Globus pallidus (tissue), 1 donor: Measurements from ENCODE around the gene ALG5.

Experiments used
- DNase-seq: peaks from one replicate; pipeline ENCODE4 v3.0.0-alpha.2; 2015; ENCODE audit warnings: low spot score

ALG5 gene

DNA sequence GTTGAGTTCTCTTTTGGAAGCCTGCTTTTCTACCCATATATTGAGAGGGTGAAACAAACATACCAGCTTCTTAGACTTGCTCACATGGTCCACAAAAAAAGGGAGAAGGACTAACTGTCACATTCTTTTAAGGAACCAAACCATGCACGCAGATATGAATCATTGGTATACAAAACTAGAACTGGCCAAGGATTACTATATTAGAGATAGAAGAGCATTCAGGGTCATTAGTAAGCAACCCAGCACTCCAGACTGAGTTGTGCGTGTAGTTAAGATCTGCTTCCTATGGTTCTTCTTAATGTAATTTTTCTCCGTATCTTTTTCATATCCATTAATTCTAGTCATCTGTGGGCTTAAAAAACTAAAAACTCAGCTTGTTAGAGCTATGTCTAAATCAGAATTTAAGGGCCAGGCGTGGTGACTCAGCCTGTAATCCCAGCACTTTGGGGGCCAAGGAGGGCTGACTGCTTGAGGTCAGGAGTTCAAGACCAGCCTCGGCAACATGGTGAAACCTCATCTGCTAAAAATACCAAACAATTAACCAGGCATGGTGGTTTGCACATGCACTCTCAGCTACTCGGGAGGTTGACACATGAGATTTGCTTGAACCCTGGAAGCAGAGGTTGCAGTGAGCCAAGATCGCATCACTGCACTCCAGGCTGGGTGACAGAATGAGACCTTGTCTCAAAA is 19.6 kb downstream of the ALG5 start:
- DNase-seq: no peak

DNA sequence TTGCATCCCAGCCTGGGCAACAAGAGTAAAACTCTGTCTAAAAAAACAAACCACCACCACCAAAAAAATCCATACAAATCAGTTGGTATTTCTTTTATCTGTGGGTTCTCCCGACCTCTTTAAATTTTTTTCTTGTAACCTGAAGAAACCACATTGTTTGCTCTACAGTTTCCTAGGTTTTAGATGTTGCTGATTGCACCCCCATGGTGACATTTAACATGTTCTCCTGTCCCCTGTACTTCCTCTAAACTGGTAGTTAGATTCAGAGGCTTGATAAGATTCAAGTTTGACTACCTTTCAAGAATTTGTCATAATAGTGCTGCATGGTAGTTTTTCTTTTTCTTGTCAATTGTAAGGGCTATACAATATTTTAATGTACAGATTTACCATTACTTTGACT is 24.0 kb downstream of the ALG5 start:
- DNase-seq: no peak

DNA sequence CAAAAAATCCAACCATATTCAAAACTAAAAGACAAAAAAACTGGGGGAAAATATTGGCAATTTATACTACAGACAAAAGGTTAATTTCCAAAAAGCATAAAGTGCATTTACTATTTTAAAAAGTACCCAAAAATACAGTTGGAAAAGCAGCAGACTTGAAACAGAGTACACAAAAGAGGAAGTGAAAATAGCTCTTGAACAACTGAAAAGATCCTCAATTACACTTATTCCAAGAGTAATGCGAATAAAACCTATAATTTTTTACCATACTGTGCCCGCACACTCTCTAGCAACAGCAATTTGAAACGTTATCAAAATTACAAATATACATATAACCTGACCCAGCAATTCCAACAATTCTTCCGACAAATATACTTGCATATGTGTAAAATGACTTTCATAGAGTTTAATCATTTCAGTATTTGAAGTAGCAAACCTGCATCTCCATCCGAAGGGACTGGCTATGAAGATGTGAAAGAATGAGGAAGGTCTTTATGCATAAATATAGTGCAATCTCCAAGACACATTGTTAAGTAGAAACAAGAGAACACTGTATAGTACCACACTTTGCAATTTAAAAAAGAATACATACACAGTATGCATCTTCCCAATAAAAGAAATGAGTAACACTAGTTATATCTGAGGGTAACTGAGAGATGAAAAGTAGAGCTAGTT is 25.4 kb downstream of the ALG5 start:
- no peak for DNase-seq

DNA sequence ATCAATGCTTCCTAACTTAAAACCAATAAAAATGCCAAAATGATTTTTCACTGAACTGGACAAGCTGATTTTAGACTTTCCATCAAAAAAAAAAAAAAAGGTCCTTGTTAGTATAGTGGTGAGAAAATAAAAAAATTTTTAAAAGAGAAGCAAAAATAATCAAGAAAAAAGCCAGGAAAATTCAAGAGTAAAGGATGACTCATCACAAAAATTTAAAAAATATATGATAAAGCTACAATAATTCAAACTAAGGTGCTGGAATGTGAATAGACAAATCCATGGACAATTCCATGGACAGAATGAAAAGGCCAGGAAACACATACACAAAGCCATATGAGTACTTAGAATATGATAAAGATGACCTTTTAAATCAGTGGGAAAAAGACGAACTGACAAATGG is 26.1 kb downstream of the ALG5 start:
- DNase-seq: no peak

DNA sequence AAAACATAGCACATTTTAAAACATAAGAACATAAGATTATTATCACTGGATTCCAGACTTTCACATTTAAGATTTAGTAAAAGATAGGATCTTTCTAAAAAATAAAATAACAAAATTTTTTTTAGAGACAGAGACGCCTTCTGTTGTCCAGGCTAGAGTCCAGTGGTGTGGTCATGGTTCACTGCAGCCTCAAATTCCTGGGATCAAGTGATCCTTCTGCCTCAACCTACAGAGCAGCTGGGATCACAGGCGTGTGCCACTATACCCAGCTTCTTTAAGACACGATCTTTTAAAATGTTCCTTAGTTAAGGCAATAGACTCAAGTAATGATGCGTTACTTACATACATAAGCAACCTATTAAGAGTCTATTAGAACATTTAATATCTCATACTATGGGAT is 32.7 kb downstream of the ALG5 start:
- DNase-seq: no peak

DNA sequence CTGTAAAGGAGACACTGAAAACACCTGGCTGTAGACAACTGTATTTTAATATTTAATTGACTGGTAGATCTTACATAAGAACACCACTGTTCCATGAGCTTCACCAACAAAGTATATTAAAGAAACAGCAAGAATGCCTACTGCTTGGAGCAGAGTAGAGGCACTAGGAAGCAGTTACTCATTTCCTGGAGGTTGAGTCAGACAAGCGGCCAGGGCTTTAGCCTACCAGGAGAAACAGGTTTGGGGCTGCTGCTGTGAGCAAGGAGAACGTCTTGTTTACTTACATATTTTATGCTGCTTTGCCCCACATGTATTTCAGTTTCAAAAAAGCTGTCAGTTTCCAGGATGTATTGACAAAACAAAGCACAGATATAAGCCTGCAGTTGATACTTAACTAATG is 33.4 kb downstream of the ALG5 start:
- no peak for DNase-seq

DNA sequence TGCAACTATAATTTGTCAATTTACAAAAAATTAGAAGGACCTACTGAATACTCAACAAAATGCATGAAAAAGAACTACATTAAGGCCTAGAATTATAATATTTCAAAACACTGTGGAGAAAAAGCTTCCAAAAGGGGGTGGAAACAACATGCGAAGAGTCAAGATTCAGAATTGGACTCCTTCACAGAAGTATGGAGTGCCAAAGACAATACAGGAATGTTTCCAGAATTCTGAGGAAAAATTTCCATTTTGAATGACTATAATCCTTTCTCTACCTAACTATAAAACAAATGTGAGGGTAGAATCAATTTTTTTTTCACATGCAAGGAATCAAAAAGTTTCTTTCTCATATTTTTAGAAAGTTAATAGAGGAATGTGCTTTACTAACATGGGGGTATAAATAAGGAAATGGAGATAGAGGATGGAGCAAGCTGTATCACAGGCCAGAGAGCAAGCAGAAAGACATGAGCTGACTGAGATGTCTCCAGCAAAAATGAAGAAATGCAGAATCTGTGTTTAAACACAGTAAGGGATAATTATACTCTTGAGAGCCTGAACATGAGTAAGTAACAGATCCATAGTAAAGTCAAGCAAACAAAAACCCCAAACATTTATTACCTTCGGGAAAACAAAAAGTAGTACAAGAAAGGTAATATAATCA is 39.6 kb downstream of the ALG5 start:
- DNase-seq: no peak

DNA sequence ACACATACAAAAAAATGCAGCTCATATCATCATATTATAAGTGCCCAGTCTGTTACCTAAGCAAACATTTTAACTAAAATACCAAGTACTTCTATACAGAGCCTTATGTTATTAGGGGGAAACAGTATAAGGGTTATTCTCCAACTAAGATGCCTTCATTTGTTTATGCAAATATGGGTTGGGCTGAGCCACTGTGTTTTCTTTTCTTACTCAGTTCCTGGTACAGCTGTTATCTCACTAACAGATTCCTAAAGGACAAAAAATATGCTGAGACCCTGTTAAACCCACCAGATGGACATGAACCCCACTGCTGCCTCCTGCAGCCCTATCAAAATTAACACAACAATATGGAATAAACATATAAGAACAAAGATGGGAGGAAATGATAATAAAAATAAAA is 44.6 kb downstream of the ALG5 start:
- DNase-seq: no peak

DNA sequence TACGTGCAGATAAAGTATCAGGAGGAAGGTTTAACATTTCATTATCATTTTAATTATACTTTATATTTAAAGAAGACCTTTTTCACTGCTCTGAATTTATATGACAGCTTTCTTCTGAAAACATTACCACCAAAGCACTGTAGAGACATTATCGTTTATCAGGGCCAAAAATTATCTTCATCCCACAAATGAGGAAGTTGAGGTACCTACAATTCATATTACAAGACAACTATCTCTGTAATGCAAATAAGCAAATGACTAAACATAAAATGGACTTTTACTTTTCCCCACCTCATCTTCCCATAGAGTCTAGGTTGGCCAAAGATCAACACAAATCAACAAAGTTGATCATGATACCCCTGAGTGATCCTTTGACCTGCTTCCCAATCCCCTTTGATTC is 48.2 kb downstream of the ALG5 start:
- no peak for DNase-seq

DNA sequence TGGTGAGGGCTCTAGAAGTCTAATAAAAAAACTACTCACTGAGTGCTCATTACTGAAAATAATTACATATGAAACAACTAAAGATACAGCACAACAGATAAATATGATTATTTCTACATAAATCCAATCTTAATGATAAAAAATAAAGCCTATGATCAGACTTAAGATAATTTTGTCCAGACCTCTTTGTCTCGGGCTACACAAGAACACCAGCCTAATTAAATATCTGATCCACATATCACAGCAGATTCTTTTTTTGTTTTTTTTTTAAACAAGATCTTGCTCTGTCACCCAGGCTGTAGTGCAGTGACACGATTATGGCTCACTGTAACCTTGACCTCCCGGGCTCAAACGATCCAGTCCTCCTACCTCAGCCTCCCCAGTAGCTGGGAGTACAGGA is 48.8 kb downstream of the ALG5 start:
- DNase-seq: no peak

DNA sequence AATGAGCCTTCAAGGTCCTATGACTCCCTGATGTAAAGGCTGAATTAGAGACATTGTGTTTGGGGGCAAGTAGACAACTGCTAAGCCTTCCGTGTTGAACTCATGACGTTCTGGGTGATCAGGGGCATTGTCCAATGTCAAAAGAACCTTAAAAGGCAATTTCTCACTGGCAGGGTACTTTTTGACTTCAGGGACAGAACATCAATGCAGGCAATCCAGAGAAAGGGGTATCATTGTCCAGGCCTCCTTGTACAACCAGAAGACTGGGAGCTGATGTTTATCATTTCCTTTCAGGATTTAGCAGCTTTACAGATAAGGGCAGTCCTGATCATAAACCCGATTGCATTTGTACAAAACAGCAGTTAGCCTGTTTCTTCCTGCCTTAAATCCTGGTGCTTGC is 54.1 kb downstream of the ALG5 start:
- no peak for DNase-seq

DNA sequence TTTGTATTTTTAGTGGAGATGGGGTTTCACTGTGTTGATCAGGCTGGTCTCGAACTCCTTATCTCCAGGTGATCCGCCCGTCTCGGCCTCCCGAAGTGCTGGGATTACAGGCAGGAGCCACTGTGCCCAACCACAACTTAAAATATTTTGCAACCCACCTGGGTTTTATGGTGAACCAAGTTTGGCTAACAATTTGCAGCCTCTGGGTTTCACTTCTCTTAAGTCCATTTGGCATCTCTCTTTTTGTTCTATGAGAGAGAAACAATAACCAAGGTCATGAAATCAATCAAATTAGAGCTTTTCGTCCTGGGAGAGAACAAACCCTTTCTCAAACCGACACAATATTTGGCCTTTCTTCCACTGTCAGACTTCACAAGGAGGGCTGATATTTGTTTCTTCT is 73.5 kb downstream of the ALG5 start:
- DNase-seq: no peak

DNA sequence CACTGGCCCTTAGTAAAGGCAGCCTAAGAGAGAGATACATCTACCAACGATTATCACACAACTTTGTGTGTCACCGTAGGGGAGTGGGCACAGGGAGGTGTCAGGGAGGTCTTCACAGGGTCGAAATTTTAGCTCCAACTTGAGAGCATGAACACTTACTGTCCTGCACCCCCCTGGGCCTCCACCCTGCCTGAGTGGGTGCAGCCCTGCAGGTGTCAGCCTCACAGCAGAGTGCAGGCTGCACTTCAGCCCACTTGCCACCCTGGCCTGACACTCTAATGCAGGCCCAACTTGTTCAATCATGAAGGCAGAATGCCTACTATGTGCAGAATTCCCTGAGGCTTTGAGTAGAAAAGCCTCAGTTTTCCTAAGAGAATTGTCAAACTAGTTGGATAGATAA is 75.1 kb downstream of the ALG5 start:
- no peak for DNase-seq

DNA sequence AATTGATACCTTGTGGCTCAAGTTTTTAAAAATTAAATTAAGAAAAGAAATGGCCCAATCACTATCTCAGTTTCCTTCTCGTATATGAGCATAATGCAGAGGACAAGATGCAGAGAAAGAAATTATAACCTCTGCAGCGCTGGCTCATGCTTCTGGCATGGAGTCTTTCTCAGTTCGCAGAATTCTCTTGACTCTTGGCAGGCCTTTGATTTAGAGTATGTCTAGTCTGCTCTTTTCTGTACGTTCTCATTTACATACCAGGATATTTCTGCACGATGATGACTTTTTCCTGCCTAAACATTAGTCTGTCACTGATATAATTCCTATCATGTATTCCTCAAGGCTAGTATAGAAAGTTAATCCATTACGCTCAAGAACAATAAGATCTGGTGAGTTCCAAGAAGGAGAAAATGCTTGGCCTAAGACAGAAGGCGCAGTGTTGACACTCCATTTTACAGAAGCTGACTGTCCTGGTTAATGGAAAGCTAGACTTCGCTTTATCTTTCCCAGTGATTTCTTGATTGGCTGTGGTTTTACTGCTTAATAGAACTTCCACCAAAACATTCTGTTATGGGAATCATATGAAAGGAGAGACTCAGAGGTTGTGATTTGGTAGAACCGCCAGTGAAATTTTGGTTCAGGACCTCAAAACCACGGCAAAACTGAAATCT is 77.4 kb downstream of the ALG5 start:
- no peak for DNase-seq

DNA sequence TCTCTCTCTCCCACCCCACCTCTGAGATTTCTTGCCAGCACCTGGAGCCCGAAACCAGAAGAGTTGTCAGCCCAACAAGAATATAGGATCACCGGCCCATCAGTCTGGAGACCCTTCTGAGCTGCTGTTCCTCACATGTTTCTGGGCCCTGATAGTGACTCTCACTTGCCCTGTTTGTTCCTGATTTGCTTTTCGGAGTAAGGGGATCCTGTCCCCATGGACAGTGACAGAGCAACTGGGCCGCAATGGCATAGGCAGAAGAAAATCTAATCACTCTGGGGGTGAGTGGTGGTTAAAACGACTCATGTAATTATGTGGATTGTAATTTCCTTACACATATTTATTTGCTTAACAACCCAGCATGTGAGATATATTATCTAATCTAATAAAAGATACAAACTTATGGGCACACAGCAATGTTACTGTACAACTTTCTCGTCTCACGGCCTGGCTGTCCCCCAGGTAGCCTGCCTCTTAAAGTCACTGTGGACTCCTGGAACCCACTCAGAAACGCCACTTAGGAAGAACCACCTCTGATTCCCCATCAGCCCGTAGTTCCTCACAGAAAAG is 78.4 kb downstream of the ALG5 start:
- DNase-seq: no peak

DNA sequence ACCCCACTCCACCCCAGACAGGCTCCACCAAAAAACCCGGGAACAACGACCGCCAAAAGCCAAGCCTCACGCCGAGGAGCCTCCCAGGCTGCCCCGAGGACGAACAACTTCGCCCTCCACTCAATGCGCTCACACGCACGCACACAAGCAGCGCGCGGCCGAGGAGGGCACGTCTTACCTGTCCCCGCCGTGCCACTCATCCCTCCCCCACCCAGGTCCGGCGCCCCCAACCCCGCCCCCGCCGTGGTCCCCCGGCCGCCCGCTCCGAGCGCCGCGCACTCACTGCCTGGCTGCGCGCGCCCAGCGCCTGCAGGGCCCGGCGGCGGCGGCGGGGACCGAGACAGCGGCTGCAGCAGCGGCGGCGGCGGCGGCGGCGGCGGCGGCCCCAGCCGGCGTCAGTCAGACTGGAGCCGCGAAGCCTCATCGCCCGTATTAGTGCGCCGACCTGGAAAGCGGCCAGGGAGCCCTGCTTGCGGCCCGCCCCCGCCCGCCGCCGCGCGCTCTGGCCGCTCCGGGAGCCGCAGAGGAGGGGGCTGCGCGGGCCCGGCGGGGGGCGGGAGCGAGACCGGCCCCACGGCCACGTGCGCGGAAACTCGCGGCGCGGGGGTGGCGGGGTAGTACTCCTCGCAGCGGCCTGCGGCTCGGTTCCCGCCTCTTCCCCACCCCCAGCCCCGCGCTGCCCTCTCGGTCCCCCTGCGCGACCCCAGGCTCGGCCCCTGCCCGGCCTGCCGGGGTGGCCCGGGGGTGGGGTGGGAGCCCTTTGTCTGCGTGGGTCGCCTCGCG is 79.1 kb downstream of the ALG5 start, which contains the start of gene SMAD9:
Gene SMAD9, minus strand, starts transcription at position 406 of the 783 bp plus-strand sequence. CDS start 40,549 bp downstream, outside the sequence.
- DNase-seq: peak; percentile 47

DNA sequence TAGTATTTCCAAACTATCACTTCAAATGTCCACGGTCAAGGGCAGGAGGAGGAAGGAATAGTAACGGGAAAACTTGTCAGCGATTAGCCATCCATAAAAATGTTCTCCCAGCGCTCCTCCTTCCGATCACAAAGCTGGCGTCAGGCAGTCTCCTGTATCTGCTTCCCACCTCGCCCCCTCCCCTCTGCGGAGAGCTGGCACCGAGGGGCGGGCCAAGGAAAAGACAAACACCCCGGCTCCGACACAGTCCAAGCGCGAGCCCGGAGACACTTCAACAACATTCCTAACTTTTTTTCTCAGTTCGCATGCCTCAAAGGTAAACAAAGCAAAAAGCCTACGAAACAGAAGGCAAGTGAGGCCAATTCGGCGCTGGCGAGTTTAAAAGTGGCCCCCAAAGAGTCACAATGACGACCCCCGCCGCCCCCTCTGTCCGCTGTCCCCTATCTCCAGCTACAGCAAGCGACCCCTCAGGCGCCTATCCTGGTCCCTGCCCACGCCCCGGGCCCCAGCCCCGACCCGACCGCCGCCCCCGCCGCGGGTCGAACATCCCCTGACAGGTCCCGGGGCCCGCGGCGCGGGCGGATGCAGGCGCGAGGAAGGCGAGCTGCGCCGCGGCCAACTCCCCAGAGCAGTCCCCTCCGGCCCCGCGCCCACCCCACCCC is 79.8 kb downstream of the ALG5 start:
- no peak for DNase-seq

DNA sequence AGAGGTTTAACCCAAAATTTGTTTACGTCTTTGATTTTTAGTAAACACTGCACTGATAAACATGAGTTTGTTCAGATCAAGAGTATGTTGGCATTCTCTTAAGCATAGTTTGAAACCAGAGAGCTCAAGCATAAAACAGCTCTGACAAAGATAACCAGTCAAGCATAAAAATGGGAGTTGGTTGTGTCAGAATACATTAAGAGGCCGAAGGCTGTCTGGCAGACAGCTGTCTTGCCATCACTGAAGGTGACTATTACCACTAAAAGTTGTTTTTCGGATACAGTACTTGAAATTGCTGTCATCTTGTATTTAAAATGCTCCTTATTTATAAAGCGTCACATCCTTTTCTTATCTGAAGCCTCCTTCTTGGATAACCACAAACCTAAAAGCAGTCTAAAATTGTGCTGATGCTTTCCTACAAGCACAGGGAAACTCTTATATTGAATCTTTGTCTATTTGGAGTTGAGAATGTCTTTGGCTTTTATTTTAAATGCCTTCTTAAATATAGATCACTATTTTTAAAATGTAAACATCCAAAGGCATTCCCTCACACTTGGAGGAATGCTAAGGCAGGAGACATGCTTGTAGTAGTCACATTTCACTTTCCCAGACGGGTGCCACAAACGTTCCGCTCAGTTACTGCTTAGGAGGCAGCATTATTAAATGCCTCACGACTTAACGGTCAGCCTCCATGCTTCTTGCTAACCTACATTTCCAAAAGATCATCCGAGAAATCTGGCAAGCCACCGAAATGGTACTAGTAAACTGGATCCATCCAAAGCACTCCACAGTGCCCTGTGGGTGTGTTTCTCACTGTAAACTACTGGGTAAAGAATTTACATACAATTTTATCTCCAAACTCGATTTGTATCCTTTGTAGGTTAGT is 80.7 kb downstream of the ALG5 start:
- no peak for DNase-seq

DNA sequence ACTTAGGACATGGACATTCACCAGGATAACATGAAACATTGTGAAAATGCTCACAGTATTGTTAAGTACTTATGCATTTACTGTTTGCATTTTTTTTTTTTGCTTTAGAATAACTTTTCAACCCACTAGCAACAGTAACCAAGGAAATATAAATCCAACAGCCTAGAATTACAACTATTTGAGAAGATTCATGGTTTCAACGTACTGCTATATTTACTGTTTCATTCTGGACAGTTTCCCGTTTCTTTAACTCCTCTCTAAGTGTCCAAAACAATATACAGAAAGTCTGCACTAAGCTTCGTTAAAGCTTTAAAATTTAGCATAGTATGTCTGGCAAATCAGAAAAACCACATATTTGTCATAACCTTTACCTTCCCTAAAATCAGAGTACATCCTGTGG is 81.8 kb downstream of the ALG5 start:
- DNase-seq: no peak
